WI38 (cell line): Measurements from ENCODE around the gene RASD1.

Experiments
- H3K4me3 ChIP-seq: 2 replicates; pipeline ENCODE4 v1.5.1; 2011; ENCODE audit warnings: low read depth, mild to moderate bottlenecking, control low read depth, low read length
- TF ChIP-seq, protein P1 (sequence below): IDR thresholded peaks from 2 replicates; pipeline ENCODE4 v1.5.1; 2012; ENCODE audit warnings: low read depth, mild to moderate bottlenecking, control low read depth, low read length

Gene RASD1

DNA sequence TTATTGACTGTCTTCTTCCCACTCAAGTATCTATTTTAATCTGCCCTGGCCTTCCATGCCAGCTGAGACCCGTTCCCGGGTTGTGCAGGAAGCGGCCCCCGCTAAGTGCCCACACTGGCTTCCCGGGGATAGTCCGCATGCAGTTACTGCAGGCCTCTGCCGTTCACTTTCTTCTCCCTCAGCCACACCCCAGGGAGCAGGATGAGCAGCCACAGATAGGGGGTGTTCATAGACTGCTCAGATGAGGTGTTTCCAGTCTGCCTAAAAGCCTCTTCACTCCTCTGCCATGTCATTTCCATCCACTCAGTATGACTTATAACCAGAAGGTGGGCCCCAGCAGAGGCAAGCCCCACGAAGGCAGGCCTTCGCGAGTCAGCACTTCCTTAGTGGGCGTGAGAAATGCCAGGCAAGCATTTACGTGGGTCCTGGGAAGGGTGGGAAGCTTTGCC is 11.7 kb downstream of the RASD1 start:
- TF ChIP-seq, protein P1, sequence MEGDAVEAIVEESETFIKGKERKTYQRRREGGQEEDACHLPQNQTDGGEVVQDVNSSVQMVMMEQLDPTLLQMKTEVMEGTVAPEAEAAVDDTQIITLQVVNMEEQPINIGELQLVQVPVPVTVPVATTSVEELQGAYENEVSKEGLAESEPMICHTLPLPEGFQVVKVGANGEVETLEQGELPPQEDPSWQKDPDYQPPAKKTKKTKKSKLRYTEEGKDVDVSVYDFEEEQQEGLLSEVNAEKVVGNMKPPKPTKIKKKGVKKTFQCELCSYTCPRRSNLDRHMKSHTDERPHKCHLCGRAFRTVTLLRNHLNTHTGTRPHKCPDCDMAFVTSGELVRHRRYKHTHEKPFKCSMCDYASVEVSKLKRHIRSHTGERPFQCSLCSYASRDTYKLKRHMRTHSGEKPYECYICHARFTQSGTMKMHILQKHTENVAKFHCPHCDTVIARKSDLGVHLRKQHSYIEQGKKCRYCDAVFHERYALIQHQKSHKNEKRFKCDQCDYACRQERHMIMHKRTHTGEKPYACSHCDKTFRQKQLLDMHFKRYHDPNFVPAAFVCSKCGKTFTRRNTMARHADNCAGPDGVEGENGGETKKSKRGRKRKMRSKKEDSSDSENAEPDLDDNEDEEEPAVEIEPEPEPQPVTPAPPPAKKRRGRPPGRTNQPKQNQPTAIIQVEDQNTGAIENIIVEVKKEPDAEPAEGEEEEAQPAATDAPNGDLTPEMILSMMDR = no peak
- no peak overlapping the region for H3K4me3 ChIP-seq

DNA sequence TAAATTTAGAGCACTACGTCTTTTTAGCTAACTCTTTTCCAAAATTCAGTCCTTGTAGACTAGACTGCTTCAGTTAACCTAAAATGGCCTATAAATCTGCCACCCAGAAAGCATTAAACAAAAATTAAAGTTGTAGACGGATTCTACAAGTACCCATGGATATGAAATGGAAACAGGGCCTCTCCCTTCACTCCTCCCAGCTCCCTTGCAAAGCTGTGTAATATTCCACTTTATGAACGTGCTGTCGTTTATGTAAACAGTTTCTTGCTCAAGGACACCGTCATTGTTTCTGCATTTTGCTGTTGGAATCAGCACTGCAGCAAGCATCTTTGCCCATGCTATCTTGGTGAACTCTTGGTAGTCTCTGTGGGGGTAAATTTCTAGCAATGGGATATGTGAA is 14.3 kb downstream of the RASD1 start:
- no peak overlapping the region for H3K4me3 ChIP-seq
- TF ChIP-seq, protein P1 = no peak

DNA sequence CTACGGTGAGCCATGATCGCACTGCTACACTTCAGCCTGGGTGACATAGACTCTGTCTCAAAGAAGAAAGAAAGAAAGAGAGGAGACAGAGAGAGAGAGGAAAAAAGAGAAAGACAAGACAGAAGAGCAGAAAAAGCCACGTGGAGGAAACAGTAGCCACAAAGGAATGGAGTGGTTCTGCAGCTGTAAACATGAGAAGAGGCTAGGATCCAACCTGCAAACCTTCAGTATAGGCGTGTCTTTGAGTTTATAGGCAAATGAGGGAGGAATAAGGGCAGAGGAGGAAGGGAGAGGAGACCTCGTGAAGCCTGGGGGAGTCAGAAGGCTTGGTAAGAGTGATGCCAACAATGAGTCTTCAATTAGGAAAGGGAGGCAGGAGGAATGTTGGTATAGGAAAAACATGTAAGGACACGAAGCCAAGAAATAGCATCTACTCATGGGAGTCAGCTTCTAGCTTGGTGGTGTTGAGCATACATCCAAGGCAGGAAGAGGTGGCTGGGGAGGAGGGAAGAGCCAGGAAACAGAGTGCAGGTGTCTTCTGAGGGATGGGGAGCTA is 15.5 kb downstream of the RASD1 start:
- TF ChIP-seq, protein P1 = no peak
- no peak overlapping the region for H3K4me3 ChIP-seq

DNA sequence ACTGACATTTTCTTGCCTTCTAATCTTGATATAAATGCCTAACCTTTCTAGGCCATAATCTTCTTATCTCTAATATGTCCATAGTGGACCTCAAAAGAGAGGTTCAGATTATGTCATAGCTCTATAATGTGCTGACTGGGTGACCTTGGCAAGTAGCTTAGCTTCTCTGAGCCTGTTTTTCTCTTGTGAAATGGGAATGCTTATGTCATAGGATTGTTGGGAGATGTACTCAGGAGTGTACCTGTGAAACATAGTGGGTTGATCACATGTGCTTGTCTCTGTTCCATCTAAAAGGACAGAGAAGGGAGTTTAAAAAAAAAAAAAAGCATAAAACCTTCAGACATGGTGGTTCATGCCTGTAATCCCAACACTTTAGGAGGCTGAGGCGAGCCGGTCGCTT is 17.0 kb downstream of the RASD1 start:
- TF ChIP-seq, protein P1 = no peak

DNA sequence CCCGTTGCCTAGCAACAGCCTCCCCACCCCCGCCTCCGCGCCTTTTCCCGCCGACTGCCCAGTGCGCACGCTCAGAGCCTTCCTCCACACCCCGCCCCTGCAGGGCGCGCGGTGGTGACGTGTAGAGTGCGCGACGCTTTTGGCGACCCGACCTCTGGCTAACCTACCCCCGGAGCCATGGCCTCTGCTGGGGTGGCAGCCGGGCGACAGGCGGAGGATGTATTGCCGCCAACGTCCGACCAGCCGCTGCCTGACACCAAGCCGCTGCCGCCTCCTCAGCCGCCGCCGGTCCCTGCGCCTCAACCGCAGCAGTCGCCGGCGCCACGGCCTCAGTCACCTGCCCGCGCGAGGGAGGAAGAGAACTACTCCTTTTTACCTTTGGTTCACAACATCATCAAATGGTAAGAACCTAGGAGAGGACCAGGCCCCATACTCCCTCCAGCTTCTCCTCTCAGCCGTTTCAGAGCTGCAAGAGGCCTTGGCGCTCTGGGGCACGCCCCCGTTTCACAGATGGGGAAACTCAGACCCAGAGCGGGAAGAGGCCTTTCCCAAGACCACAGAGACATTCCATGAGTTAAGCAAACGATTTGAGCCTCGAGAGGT is 19.2 kb downstream of the RASD1 start, which contains the start of gene MED9:
TSS of gene MED9 (plus strand) at position 136 of the 603 bp plus-strand sequence. CDS start at position 178, 42 bp downstream.
- TF ChIP-seq, protein P1 = no peak

More for the DNA sequence above, 17.0 kb downstream of the RASD1 start:
- no peak overlapping the region for H3K4me3 ChIP-seq

DNA sequence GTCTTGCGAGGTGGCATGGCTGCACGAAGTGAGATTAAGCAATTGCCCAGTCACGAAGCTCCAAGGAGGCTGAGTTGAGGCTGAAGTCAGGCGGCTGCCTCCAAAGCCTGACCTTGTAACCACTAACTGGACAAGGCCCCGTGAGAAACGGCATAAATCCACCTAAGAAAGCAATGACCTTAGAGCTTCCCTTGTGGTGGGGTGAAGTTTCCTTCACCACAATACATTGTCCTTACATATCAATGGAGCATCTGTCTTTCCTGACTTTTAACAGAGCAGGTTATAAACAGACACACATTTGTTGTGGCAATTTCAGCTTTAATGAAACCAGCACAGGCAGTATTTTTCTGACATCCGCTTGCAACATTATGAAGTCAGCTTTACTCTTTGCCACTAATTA is 21.9 kb downstream of the RASD1 start:
- H3K4me3 ChIP-seq = no peak overlapping the region
- TF ChIP-seq, protein P1 = no peak

More for the DNA sequence above, 19.2 kb downstream of the RASD1 start, which contains the start of gene MED9:
- peak within 1 kb of the TSS; percentile 98 for H3K4me3 ChIP-seq

DNA sequence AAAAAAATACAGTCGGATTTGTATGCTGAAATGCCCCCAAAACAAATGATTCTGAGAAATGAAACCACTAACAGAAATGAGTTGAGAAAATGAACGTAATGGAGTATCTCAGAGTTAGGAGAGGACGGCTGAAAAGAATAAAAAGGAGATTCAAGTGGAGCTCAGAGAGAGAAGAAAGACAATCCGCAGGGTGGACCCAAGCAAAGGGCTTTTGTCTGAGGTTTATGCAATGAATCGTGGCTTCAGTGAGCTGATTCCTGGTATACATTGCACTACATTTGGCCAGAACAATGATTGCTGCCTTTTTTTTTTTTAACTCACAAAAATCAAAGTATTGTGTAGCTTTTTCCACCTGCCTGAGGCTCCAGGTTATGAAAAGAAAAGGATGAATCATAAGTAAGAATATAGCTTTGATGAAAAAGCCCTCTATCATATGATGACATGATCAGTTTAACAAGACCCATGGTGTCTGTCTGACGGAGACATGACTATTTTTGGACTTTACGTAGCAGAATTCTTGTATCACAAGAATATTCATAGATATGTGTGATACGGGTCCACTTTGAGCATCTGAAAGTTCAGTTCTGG is 23.8 kb downstream of the RASD1 start:
- TF ChIP-seq, protein P1 = no peak
- no peak overlapping the region for H3K4me3 ChIP-seq
